Amniotic epithelial cell (primary cell): Measurements from ENCODE around the gene ADCY1.
A peak's percentile ranks its signal among the peaks of the same experiment; 100 is the strongest.
"Not testable (repeated sequence)": the region's sequence is repeated elsewhere in the genome, so short reads cannot be mapped to it uniquely, and the experiment has no call there.

Experiments used
- DNase-seq: peaks from one replicate; pipeline ENCODE4 v3.0.0-alpha.2; 2010; ENCODE audit warnings: low read depth

The ADCY1 gene

DNA sequence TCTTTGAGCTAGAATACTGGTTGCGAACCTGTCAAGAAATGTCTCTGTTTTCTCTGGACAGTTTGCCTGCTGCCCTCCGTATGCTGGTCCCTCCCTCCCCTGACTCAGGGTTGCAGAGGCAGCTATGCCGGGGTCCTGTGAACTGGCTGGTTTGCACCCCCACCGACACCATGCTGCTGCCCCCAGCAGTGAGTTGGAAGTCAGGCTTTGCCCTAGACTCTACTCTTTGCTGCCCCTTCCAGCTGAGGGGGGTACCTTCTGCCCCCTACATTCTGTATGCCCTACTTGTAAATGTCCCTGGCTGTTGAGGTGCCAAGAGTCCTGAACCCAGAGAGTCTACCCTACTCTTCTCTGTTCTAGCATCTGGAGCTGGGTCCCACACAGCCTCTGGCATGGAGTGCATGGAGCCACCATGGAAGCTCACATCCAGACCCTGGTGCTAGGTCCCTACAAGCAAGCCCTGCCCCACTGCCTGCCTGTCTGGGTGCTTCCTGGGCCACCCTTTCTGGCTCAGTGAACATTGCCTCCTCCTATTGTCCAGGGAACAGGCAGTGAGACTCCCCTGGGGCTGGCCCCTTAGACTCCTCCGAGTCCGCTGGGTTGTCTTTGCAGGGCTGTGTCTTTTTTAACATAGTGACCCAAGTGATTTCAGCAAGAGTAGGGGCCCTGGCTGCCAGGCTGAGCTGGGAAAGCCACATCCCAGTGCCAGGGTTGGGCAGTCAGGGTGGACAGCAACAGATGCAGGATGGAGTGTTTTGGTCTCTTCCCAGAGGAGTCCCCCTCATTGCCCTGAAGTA lies 138.9 kb downstream of the ADCY1 start:
- DNase-seq = no peak

DNA sequence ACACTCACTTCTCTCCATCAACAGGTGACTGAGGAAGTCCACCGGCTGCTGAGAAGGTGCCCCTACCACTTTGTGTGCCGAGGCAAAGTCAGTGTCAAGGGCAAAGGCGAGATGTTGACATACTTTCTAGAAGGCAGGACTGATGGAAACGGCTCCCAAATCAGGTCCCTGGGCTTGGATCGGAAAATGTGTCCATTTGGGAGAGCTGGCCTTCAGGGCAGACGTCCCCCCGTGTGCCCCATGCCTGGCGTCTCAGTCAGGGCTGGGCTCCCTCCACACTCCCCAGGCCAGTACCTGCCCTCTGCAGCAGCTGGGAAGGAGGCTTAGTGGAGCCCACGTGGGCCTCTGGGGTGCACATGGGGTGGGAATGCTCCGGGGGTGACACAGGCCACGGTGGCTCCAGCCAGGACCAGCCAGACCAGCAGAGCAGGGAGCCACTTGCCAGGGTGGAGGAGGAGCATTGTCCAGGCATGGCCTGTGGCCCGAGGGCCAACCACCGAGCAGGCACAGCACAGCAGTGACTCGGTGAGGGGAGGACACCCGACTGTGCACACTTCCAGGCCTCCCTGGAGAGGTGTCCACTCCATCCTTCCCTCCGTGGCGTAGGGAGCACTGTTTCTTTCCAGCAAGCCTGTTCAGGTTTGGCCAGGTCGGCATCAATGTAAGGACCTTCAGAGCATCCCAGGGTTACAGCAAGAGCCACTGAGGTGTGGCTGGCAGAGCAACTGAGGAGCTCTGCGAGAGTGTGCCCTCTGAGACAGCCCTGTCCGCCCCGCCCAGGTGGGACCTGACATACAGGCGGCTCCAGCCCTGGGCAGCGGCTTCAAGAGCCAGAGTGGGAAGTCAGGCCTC lies 139.7 kb downstream of the ADCY1 start:
- DNase-seq = no peak

DNA sequence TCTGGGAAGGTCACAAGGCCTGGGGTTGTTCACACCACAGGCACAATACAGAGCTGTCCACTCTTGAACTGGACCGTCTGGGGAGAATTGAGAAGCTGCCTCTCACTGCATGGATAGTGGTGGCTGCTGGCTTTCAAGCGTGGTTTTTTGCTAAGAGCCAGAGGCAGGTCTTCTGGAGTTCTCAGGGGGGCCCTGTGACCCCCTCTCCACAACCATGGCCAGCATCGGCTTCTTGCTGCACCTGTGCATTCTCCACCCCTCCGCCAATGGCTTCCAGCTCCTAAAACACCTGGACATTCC lies 140.3 kb downstream of the ADCY1 start:
- no peak for DNase-seq

DNA sequence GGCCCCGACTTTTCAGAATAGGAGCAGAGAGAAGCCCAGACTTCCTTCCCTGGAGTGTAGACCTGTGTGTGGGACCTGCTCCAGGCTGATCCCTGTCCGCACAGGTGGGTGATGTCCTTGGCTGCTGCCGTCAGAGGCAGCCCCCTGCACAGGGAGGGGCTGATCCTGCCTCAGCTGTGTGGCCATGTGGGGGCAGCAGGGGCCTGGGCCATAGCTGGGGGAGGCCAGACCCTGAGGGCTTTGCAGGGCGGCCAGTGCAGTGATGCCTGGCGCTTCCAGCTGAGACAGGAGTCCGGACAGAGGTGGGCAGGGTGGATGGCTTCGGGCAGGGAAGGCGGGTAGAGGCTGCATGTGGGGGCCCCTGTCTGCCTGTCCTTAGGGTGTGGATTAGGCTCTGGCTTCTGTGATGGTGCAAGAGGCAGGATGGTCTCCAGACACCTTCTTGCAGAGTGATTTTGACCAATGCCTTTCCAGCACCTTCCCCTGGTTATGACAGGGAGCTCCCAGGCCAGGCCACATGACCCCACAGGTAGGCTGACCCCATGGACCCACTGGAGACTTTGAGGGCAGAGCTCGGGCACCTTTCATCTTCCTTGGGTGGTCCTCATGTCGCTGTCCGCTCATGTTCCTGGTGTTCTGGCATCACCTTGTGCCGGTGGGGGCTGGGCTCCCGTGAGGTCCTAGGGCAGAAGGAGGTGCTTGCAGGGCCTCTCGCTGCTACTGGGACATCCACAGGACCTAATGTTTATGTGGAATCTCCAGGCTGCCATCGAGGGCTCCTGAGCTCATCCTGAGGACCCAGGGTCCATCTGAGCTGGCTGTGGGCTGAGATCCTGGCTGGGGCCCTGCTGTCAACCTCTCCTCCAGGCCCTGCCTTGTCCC lies 141.5 kb downstream of the ADCY1 start:
- DNase-seq = no peak

DNA sequence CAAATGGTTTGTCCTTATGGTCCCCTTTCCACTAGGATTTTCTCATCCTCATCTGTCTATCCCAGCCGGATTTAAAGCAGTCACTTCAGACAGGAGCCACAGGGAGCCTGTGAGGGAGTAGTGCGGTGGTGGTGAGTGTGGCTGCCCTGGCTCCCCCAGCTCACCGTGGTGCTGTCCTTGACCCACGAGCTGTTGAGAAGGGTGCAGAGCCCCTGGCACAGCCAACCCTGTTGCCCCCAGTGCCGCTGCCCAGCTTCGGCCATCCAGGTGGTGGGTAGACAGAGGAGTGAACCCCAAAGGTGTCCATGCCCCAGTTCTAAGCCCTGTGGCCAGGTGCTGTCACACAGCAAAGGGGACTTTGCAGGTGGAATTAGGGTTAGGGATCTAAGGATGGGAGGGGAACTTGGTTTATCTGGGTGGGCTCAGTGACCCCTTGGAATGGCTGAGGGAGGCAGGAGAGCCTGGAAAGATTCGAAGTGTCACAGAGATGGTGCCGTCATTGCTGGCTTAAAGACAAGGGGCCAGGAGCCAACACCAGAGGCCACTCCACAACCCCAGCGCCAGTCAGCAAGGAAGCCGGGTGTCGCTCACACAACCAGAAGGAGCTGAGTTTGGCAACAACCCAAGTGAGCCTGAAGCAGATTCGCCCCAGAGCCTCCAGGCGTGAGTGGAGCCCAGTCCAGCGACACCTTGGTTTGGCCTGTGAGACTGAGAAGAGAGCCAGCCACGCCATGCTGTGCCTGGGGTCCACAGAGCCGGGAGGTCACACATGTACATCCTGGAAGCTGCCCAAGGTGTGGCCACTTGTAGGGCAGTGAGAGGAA lies 142.4 kb downstream of the ADCY1 start:
- DNase-seq = no peak

DNA sequence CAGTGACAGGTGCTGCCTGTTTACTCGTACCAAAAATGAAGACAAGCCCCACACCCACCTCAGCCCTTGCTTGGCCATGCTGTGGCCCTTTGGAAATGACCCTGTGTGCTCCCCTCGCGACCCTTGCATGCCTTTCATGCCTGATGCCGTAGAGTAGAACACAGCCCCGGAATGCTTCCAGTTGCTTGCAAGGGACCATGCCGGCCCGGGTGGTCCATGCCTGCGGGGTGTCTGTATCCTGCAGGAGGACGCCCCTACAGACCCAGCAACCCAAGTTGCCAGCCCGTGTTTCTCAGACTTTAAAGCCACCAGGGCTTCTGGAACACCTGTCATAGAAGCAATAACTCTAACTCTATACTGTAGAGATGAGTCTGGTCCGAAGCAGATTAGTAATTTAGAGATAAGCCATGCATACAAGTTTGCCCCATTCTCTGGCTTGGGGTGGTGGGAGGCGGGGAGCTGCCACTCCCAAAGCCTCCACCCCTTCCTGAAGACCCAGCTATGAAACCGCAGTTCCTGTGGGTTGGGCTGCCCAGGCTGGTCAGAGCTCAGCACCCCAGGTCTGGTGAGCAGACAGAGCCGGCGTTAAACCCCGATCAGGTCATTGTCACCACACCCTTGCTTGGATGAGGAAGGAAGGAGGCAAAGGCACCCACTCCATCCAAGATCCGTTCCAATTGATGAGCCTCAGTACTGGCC lies 143.5 kb downstream of the ADCY1 start:
- DNase-seq = no peak

DNA sequence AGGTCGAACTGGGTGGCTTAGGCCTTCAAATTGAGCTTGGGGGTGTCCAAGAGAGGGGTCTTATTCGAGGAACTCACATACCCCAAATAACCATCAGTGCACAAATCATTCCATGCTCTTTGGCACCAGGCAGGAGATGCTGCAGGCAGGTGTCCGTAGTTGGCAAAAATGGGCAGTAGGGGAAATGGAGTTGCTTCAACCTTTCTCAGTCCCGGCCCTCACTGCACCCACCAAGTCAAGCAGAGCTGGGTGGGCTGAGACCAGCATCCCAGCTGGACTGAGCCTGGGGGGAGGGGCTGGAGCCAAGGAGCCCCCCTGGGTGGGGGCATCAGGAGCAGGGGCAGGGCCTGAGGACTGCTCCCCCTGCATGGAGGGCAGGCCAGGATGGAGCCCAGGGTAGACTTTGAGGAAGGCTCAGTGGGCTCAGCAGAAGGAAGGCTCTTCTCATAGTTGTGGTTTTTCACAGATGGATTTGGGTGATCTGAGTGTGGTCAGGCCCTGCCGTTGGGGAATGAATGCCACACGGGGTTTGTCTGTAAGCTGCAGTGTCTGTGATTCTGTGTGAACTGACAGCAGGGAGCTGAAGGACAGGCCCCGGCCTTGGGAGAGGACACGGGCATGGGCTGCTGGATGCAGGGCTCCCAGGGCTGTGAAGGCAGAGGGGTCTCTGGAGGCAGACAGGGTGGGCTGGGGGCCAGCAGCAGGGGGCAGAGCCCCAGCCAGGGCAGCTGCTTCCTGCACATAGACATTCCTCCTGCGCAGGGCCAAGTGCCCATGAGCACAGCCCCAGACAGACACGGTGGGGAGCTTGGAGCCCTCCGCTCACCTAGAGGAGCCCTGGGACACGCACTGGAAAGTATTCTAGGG lies 144.5 kb downstream of the ADCY1 start:
- DNase-seq = peak; percentile 22

DNA sequence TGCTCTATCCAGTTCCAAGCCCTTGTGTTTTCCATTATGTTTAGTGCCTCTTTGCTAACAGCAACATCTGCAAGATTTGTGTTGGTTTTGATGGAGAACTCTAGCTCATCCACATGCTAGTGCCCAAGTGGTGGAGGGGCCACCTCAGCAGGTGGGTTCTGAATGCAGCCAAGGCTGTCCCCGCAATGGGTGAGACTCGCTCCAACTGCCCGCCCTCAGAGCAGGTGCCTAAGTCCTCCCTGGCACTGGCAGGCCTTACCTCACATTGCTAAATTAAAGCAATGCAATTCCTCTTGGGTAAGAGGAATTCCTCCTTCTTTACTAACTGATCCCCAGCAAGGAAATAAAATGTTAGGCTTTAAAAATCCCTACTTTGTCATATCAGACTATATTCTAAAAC lies 146.8 kb downstream of the ADCY1 start:
- DNase-seq = no peak

DNA sequence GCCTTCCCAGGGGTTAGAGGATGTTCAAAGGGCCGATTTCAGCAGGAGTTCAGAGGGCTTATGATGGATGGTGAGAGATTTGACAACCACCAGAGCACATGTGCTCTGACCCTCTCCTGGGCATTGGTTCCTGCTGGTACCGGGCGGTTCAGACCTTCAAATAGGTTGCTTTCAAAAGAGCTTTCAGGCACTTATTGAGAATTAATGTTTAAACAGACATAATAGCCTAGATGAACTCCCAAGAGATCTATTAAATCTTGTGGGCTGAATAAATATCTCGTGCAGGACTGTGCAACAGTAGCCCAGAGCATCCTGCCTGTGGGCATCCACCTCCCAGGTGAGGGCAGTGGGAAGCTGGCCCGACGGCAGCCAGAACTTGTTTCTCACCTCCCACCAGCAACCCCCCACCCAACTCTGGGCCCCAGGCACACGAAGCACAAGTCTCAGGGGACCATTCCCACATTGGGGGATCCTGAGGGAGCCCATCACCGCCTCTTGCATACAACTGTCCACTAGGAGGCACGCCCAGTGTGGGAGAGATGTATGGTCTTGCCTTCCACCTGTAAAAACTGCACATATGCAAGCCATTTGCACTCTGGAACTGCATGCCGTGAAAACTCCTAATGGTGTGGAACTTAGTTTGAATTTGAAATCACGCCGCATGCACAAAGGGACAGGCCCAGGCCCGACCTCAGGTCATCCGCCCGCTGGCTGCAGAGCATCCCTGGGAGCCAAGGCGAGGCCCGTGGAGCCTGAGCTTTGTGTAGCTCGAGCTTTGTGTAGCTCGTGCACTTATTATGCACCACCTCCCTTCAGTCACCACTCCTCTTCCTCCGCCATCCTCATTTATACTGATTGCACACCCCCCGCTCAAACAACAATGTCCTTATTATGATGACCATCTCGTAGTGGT lies 147.8 kb downstream of the ADCY1 start:
- no peak for DNase-seq

DNA sequence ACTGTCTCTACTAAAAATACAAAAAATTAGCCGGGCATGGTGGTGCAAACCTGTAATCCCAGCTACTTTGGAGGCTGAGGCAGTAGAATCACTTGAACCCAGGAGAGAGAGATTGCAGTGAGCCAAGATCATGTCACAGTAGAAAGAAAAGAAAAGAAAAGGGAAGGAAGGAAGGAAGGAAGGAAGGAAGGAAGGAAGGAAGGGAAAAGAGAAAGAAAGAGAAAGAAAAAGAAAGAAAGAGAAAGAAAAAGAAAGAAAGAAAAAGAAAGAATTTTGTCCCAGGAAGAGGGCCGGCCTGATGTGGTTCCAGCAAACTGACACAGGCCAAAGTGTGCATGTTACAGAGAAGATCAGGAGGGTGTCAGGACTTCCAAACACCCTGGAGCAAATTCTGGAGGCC lies 151.1 kb downstream of the ADCY1 start:
- not testable (repeated sequence) for DNase-seq

DNA sequence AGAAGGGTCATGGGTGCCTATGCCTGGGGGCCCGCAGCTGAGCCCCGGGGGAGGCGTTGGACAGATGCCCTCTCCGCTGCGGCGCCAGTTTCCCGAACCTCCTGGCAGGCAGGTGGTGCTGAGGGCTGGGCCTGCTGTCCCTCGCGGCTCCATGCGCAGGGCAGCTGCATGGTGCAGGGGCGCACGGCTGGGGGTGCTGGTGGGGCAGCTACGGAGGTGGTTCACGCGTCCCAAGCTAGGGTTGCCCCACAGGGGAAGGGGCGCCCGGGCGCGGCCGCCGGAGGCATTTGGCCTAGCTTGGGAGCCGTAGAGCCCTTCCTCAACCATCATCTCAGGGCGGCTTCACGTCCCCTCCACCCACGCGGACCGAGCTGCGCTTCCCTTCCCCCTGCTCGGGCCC lies 152.7 kb downstream of the ADCY1 start:
- DNase-seq = no peak

DNA sequence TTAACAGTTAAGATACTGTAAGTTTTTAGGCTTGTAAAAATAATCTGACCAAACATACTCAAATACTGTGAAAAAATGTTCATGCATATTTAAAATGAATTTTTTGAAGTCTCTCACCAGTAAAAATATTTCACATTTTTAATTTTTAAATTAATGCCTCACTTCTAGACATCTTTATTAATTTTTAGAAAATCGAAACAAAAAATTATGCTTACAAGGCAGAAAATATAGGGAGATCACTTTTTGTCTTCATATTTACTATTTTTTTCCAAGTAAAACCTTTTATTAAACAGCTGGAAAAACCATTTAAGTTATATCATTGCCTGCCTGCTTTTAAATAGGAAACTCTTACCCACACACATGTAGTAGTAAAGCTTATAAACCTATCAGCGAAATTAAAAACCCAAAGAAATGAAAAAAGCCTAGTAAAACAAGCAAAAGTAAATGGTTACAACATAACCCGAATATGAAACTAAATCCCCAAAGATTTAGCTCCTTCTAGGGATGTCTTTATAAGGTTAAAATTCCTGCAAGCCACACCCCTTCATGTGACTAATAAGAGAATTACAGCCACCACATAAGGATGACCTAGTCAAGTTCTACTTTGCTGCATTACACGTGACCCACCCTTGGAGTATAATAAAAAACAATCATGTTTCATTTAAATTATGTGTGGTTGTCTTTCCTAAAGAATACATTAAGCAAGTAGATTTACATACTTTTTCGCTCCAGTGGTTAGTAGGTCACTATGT lies 157.7 kb downstream of the ADCY1 start:
- peak; percentile 86 for DNase-seq

DNA sequence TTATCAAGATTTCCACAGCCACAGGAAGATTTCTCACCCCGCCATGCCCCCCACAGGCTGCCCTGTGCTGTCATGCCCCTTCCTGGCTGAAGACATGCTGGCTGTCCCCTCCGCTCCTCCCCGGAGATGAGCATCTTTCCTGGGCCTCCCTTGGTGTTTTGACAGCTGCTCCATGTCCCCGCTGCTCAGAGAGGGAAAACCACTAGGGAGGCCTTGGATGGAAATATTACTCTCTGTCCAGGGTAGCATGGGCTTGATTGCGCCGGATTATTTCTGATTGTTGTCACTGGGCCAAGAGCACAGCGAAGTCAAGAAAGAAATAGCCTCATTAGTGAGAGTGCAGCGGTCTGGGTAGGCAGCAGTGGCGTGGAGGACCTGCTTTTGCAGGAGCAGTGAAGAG lies 164.8 kb downstream of the ADCY1 start:
- not testable (repeated sequence) for DNase-seq

DNA sequence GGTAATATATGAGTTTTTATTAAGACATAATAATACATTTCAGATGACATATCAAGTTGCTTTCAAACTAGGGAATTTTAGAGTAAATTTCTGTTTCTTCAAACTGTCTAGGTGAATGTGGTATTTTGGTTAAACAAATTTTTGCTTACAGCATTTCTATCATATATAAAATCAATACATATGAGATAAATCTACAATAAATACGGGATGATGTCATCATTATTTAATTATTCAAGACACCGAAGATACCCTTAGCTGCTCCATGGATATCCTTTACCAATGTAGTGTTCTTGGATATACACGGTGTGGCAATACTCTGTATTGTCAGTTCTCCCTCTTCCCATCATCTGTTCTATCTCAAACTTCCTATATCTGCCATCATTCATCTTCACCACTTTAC lies 166.4 kb downstream of the ADCY1 start:
- not testable (repeated sequence) for DNase-seq

DNA sequence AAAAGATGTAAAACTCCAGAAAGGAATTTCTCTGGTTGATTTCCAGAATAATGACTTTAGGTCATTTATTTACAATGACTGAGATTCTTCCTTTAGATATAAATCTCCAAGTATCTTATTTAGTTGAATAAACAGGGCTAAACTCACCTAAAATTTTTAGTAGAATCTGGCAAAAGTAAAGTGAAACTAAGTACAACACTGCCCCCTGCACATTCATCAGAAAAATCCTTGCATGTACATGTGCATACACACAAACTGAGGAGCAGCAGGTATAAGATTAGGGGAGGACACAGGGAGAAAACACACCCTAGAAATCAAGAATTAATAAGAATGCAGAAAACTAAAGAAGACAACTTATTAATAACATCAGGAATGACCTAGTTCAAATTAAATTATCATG lies 174.8 kb downstream of the ADCY1 start:
- DNase-seq = peak; percentile 19

DNA sequence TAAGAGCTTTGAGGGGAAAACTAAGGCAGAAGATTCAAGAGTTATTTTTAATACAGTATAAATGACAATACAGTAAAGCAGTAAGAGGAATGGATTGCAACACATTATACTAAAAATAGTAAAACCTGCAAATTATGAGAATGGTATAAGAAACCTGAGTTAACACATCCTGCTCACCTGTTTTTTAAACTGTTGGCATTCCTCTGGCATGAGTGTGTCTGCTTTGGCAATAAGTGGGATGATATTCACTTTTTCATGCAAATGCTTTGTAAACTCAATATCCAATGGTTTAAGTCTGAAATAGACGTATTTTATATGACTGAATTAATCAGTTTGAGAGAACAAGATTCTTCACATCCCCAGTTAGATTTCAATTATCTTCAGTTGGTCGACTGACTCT lies 177.2 kb downstream of the ADCY1 start:
- not testable (repeated sequence) for DNase-seq

DNA sequence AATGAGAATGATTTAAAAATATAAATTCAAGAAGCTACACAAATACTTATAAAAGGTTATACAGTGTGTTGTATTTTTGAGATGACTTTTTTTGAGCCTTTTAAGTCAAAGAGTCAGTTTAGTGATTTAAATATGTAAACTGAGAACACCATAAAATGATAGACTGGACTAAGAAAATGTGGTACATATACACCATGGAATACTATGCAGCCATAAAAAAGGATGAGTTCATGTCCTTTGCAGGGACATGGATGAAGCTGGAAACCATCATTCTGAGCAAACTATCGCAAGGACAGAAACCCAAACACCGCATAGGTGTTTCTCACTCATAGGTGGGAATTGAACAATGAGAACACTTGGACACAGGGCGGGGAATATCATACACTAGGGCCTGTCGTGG lies 182.2 kb downstream of the ADCY1 start:
- DNase-seq = not testable (repeated sequence)

DNA sequence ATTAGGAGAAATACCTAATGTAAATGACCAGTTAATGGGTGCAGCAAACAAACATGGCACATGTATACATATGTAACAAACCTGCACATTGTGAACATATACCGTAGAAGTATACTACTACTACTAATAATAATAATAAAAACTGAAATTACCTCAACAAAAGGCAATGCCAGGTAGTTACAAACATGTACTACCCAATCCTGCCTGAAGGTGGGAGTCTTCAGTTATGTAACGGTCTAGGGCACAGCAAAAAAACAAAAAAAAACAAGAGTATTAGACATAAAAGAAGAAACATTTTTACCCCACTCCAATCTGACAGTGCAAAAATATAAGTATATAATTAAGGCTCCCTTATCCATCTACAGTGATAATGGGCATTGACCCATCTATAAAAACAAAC lies 182.6 kb downstream of the ADCY1 start:
- DNase-seq = not testable (repeated sequence)
